Inflammatory macrophage treated with lipopolysaccharide for 1 hour (primary cell): ENCODE results near the gene SH2D4B.

Experiments used
- DNase-seq, 2 donors: peaks; one replicate each; pipeline ENCODE4 v3.0.0-alpha.2; 2020 to 2022

Gene SH2D4B

DNA sequence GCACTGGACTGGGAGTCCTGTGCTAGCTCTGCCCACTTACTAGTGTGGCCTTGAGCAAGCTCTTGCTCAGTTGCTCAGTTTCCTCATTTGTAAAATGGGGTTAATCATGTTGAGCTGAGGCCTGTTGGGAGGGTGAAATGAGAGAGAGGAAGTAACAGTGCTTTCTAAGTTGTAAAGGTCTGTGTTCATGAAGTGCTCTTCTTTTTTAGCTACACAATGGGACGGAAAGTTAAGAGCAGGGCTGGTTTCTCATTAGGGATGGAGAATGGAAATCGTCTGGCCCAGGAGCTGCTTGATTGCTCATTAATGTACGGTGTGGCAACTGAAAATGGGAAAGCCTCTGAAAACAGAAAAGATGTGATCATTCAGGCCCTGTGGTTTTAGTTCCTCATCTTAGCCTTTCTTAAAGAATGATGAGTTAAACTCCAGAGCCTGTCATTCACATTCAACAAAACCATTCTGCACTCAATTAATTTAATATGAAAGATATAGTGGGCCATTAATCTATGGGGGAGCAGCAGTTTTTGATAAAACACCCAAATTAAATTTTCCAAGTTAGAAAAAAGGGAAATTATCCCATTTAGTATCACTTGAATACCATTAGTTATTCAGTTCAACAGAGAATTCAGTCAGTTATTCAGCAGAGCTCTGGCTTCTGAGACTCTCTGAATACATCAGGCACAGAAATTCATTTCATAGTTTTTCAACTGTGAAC lies 60.5 kb downstream of the SH2D4B start:
- DNase-seq: peak; percentile 72 to 76

DNA sequence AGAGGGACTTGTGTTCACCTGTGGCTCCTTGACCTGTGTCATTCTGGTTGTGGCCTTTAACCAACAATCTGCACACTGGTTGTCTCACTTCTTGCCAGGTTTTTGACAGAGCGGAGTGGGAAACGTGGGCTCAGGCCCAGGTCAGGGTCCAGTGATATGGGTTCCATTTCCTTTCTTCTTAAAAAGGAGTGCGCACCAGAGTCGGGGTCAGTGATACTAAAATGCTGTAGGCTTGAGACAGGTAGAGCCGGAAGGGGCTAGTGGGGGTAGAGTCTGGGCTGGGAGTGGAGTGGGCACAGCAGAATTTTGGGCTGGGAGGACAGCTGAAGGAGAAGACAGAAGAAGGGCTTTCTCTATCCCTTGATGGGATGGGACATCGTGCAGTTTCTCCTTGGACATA lies 61.2 kb downstream of the SH2D4B start:
- no peak for DNase-seq

GRCh38 chr10:80599424-80599847 lies 61.7 kb downstream of the SH2D4B start:
- DNase-seq: peak; percentile 67 to 78

- no peak for DNase-seq
These were observed 62.6 kb downstream of the SH2D4B start for GRCh38 chr10:80600256-80600655.

DNA sequence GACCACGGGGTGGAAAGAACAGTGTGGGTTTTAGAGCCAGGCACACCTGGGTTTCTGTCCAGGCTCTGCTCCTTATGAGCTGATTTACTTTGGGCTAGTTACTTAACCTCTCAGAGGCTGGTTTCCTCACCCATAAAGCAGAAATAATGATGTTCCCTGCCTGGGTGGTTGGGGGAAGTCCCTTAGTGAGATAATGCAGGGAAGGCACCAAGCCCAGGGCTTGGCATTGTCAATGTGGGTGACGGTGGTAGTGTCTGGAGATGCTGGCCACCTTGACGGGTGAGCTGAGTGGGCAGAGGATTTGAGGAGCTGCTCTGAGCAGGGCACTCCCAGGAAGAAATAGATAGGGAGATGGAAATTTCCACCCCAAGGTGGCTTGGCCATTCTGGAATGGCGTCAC lies 65.2 kb downstream of the SH2D4B start:
- DNase-seq: peak; percentile 73 to 78

GRCh38 chr10:80603516-80603915 lies 65.8 kb downstream of the SH2D4B start:
- DNase-seq: no peak

- DNase-seq: no peak
These were observed 71.0 kb downstream of the SH2D4B start for GRCh38 chr10:80608706-80609105.

DNA sequence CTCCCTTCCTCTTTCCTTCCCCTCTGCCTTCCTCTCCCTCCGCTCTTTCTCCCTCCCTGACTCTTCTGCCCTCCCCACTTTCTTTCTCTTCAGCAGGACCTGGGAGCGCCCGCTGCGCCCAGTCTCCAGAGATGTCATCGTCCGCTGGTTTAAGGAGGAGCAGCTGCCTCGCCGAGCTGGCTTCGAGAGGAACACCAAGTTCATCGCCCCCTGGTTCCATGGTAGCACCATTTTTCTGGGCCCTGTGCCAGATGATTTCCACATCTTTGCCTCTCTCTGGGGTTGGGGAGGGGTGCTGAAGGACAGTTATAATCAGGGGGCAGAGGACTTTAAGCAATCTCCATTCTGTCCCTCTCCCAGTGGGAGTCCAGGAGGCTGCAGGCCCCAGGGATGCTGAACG lies 71.6 kb downstream of the SH2D4B start:
- DNase-seq: no peak

GRCh38 chr10:80611481-80612185 lies 73.9 kb downstream of the SH2D4B start:
- no peak for DNase-seq

DNA sequence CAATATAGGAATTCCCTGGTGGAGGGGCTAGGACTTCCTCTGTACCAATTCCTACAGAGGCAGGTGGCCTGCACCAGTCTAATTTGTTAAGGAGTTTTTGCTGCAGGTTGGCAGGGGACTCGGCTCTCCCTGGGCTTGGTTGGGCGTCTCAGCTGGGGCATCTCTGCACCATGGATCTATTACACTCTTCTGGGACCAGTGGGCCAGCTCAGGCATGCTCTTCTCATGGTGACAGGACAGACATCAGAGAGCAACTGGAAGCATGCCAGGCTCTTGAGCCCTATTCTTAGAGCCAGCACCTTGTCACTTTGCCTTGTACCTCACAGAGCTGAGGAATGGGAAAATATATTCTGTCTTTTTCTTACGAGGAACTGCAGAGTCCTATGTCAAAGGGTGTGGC lies 74.6 kb downstream of the SH2D4B start:
- DNase-seq: no peak

GRCh38 chr10:80613466-80614170 lies 75.9 kb downstream of the SH2D4B start:
- DNase-seq: no peak

- DNase-seq: no peak
These were observed 77.1 kb downstream of the SH2D4B start for GRCh38 chr10:80614576-80615416.

DNA sequence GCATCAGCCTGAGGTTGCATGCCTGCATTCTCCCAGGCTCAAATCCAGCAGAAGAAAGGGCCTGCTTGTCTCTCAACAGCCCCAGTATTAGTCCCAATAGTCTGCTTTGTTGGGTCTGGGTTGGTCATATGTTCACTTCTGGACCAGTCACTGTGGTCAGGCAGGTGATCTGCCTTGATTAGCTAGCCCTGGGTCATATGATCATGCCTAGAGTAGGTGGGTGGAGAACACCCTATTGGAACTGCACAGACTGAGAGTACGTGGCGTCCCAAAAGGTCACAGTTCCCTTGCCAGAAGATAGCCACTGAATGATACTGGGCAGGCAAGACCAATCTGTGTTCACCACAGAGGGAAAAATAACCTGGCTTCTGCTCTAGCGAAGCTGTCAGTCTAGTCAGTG lies 80.1 kb downstream of the SH2D4B start:
- DNase-seq: no peak

GRCh38 chr10:80619036-80619435 lies 81.3 kb downstream of the SH2D4B start:
- DNase-seq: no peak

GRCh38 chr10:80622153-80622552 lies 84.5 kb downstream of the SH2D4B start:
- no peak for DNase-seq

DNA sequence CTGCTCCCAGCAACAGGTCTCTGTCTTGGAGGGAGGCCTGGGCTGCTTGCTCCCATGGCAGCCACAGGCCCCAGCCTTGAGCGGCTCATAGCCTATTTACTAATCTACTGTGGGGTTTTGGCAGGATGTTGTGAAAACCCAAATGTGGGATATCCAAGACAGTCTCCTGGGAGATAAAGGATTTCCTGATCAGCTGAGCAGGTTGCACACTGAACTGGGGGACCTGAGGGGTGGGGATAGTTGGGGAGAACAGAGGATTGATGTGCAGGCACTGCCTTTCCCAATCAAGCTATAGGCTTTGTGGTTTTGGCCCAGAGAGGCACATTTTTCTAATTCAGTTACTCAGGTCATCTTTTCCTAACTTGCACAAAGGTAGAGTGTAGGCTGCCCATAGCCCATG lies 92.6 kb downstream of the SH2D4B start:
- DNase-seq: no peak

DNA sequence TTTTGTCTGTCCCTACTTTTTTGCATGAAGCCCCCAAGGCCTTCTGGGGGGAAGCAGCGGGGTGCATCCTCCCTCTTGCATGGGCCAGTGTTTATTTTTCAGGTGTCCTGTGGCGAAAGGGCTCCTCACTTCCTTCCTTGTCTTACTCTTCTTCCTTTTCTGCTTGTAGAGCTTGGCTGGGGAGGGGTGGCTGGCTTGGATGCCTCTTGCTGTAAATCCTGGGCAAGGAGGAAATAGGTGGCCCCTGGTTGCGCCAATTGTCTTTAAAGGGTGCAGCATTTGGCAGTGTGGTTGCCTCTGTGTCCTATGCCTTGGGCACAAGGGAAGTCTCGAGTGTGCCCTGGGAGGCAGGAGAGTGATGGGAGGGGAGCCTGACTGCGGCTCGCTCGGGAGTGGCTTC lies 95.0 kb downstream of the SH2D4B start:
- no peak for DNase-seq

GRCh38 chr10:80633383-80633860 lies 95.7 kb downstream of the SH2D4B start:
- no peak for DNase-seq

DNA sequence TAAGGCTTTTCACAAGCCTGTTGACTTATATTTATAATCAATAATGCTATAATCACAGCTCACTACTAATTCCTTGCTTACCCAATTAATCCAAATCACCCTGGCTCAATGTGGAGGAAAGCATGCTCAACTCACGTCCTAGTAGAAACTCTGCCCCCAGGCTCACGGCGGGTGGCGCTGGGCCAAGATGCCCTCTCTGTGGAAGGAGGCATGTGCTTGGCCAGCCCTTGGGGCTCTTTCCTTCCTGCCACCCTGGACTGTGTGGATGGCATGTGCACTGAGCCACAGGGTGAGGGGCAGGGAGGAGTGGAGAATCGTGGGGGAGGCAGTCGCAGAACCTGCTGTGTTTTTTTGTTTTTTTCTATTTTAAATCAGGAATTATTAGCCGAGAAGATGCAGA lies 96.2 kb downstream of the SH2D4B start:
- no peak for DNase-seq

- no peak for DNase-seq
These were observed 105.0 kb downstream of the SH2D4B start for GRCh38 chr10:80642661-80643060.

DNA sequence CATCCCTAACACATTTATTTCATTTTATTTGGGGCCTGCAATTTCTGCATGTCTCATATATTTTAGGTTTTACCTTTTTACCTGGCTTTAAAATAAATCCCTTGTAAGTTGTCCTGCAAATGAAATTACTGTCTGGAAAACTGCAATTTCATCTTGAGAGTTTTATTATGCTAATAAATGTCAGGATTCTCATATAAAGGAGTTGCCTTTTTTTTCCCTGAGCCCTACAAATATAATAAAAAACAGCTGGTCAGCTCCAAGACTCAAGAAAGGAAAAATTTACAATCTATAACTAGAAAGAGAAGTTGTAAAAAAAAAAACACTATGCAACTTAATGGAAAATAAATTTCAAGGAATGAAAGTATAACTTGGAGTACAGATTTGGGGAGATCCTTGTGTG lies 108.7 kb downstream of the SH2D4B start:
- DNase-seq: no peak

DNA sequence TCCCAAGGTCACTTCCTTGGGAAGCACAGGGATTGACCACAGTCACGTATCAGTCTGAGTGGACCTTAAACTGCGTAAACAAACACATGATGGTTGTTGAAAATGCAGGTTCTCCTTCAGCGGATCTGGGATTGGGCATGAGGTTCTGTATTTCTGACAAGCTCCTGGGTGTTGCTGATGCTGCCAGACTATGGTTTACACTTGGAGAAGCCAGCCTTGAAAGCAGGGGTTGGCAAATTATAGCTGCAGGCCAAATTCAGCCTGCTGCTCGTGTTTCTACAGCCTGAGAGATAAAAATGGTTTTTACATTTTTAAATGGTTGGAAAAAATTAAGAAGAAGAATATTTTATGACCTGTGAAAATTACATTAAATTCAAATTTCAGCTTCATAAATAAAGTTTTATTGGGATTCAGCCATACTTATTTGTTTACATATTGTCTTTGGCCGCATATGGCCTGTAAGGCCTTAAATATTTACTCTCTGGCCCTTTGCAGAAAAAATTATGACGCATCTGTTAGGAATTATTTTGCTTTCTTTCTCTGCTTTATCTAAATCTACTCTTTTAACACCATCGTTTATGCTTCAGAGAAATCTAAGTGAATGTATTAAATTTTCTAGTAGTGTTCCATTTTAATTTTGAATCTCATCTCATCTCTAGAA lies 109.6 kb downstream of the SH2D4B start:
- DNase-seq: no peak
